HG03342 (cell line): ENCODE data around the gene XRCC6.
"Not testable (repeated sequence)": the region's sequence is repeated elsewhere in the genome, so short reads cannot be mapped to it uniquely, and the experiment has no call there.

Source experiments
- ATAC-seq: cut with Tn5 transposase; IDR thresholded peaks from one replicate; pipeline ENCODE4 v1.9.1; 2021; ENCODE audit warnings: mild to moderate bottlenecking, moderate library complexity; ENCODE audit not compliant: unreplicated experiment

The XRCC6 gene

DNA sequence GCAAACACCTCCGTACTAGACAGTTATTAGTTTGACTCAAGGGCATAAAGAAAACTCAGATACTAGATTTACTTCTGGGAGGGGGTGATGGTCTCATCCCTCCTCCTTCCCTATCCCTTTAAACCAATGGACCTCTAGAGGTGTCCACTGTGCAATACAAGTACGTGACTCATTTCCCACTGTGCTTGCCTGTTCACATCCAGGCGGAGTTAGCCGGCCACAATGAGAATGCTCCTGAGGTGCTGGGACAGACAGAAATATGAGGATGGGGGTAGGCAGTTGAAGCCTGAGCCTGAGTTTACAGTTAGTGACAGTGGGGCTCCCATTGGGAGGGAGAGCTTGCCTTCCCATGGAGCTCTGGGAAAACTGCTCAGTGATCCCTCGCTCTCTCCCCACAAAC is 23.0 kb upstream of the XRCC6 start:
- no peak for ATAC-seq

DNA sequence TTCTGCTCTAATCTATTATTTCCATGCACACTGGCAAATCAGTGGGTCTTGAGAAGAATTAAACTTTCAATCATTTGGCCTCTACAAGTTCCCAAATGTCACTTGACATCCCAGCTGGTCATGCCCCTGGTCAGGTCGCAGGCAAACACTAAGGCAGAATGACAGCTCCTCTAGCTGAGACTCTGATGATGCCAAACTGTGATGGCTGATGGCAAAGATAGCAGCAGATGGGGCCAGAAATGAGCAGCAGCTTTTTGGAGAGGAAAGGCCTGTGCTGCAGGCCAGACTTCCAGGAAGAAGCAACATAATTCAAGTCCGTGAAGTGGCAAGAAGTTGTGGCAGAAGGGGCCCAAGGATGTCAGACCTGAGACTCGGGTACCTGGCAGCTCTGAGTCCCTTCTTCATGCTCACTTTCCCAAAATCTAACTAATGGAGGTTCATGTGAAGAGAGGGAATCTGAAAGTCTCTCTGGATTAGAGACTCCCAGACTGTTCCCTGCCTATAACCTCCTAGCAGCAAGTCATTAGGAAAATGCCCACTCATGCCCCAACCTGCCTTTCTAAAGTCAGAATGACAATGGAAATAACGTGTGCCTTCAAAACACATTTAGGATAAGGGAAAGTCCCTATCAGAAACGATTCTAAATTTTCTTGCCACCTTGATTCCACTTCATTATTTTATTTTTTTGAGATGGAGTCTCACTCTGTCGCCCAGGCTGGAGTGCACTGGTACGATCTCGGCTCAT is 22.0 kb upstream of the XRCC6 start:
- no peak for ATAC-seq

DNA sequence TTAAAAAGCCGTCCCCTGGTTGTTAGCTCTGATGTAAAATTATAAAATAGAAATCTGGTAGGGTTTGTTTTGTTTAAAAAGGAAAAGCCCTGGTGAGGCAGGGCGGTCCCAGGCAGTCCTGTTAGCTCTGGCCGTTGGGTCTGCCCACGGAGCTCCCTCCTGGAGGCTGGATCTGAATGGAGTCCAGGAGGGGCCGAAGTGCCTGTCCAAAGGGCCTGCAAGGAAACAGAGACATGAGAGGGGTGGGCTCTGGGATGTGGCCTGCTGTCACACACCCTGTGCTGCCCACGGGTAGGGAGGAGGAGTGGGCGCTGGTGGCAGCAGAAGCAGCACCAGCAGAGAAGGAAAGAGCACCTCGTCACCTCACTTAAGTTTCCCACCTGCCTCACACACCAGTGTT is 20.1 kb upstream of the XRCC6 start:
- no peak for ATAC-seq

DNA sequence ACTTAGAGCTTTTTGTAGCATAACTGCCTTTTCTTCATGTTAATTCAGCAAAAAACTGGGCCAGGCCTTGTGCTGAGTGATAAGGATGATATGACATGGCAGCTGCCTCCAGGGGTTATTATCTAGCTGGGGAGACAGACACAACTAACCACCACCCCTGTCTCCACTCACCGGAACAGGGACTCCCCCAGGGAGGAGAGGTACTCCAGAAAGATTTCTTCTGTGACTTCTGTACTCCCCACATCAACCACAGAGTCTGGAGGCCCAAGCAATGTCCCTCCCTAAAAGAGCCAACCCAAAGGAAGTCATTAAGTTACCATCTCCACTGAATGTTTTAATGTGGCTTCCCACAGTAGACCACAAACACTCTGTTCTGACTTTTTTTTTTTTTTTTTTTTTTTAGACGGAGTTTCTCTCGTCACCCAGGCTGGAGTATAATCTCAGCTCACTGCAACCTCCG is 17.2 kb upstream of the XRCC6 start:
- no peak for ATAC-seq

DNA sequence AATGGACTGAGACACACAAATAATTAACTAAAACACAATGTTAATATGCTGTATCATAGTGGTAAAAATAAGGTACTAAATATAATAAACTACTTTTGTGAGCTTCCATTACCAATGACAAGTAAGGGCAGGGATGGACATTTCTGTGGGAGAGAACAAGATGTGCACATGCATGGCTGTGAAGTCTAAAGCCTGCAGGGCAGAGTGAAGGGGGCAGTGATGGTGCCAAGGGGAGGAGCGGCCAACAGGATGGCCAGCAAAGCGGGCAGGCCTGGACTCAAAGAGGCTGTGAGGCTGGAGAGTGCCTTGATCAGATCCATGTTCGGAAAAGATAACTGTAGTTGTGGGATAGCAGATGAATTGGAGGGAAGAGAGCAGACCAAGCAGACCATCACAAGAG is 12.7 kb upstream of the XRCC6 start:
- ATAC-seq = no peak

DNA sequence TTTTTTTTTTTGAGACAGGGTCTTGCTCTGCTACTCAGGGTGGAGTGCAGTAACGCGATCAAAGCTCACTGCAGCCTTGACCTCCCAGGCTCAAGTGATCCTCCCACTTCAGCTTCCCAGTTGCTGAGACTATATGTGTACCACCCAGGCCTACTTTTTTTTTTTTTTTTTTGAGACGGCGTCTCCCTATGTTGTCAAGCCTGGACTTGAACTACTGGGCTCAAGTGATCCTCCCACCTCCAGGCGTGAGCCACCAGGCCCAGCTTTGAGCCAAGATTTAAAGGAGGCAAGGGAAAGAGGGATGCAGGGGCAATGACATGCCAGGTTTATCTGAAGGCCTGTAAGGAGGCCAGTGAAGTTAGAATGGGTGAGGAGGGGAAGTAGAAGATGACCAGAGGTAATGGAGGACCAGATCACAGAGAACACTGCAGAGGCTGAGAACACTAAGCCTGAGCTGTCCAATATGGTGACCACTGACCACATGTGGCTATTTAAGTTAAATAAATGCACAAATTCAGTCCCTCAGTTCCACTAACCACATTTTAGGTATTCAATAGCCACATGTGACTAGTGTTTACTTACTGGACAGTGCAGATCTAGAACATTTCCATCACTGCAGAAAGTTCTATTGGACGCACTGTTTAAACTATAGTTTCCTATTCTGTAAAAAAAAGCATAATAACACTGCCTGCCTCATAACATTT is 8.3 kb upstream of the XRCC6 start:
- ATAC-seq = no peak

DNA sequence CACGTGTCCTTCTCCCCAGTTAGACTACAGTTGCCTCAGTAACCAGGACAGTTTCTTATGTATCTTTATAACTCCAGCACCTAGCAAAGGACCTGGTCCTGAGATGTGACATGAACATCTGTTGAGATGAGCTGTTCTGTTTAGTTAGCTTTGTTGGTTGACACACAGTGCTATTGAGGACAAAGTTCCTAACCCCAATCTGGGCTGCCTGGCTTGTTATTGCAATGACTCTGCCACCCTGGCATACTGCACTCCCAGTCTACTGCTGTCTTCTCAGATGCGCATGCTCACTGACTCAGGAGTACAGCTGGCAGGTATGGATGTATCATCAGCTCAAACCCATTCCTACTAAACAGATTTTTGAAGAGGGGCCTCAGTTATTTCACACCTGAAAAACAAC is 7.6 kb upstream of the XRCC6 start:
- ATAC-seq = no peak

DNA sequence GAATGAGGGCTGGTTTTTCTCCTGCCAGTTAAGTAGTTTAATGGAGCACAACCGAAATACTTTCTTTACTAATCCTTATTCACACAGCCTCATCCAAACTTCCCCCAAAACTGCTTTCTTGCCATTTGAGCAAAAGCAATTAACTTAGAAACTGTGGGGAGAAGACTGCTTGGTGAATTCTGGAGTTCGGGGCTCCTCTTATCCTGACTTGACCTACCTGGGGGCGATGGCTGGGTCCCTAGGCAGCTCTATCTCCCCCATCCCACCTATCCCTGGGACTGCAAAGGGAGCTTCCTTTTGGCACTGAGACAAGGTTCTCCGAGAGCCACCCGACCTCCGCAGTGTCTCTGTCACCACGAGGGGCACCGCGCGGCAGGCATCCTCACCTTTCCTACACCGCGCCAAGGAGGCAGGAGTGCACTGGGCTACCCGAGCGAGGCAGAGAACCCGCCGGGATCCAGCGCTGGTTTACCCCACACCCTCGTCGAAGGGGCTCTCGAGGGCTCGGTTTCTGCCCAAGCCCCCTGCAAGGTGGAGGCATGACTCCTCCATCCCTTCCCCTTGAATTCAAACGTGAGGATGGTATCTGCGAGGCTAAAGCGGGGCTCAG is 1.0 kb upstream of the XRCC6 start:
- peak; percentile 3 for ATAC-seq

DNA sequence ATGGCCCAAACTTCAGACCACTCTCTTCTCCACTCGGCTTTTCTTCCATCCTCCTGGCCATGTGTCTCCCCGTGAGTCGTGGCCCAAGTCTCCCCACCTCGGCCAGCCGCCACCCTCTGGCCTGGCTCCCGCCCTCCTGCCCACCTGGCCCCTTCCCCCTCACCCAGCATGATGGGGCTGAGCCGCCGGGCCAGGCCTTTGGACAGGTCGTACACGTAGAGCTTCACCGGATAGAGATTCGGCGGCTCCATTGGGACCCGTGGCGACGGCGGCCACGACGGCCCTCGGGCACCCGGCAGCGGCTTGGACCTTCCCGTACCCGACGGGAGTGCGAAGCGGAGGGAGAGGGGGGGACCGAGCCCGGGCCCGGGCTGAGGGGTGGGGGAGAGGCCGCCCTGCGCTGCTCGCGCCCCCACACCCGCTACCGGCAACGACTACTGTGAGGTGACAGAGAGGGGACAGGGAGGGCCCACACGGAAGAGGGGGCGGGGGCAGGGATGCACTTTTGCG is 451 bp upstream of the XRCC6 start, which contains the start of gene DESI1:
DESI1 (minus strand) TSS at position 455 of the 510 bp plus-strand sequence; CDS start at position 251, 204 bp downstream.
- peak; percentile 8 for ATAC-seq

DNA sequence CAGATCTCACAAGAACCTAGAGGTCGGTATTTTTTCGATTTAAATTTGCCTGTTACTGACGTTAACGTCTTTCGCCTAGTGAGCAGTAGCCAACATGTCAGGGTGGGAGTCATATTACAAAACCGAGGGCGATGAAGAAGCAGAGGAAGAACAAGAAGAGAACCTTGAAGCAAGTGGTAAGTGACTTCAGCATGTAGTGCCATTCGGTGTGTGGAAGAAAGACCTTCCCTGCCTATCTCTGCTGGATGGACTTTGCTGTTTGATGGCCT is 750 bp downstream of the XRCC6 start:
- no peak for ATAC-seq

DNA sequence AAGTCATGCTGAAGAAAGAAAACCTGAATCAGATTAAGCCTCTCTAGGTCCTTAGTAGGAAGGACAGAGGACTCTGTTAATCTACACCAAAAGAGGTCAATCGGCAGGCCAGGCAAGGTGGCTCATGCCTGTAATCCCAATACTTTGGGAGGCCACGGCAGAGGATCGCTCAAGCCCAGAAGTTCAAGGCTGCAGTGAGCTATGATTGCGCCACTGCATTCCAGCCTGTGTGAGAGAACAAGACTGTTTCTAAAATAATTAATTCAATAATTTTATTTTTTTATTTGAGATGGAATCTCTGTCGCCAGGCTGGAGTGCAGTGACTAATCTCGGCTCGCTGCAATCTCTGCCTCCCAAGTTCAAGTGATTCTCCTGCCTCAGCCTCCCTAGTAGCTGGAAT is 4.5 kb downstream of the XRCC6 start:
- no peak for ATAC-seq

DNA sequence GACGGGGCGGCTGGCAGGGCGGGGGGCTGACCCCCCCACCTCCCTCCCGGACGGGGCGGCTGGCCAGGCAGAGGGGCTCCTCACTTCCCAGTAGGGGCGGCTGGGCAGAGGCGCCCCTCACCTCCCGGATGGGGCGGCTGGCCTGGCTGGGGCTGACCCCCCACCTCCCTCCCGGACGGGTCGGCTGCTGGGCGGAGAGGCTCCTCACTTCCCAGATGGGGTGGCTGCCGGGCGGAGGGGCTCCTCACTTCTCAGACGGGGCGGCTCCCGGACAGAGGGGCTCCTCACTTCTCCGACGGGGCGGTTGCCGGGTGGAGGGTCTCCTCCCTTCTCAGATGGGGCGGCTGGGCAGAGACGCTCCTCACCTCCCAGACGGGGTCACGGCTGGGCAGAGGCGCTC is 10.0 kb downstream of the XRCC6 start:
- ATAC-seq = not testable (repeated sequence)

DNA sequence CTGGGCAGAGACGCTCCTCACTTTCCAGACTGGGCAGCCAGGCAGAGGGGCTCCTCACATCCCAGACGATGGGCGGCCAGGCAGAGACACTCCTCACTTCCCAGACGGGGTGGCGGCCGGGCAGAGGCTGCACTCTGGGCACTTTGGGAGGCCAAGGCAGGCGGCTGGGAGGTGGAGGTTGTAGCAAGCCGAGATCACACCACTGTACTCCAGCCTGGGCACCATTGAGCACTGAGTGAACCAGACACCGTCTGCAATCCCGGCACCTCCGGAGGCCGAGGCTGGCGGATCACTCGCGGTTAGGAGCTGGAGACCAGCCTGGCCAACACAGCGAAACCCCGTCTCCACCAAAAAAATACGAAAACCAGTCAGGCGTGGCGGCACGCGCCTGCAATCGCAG is 10.5 kb downstream of the XRCC6 start:
- not testable (repeated sequence) for ATAC-seq

DNA sequence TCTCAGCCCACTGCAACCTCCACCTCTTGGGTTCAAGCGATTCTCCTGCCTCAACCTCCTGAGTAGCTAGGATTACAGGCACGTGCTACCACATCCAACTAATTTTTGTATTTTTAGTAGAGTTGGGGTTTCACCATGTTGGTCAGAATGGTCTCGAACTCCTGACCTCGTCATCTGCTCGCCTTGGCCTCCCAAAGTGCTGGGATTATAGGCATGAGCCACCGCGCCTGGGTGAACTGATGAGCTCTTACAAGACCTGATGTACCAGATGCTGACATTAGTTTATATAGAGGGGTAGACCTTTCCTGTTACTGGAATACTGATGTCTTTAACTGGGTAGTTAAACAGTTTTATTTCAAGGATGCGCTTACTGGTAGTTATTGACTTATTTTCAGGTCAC is 13.5 kb downstream of the XRCC6 start:
- not testable (repeated sequence) for ATAC-seq

DNA sequence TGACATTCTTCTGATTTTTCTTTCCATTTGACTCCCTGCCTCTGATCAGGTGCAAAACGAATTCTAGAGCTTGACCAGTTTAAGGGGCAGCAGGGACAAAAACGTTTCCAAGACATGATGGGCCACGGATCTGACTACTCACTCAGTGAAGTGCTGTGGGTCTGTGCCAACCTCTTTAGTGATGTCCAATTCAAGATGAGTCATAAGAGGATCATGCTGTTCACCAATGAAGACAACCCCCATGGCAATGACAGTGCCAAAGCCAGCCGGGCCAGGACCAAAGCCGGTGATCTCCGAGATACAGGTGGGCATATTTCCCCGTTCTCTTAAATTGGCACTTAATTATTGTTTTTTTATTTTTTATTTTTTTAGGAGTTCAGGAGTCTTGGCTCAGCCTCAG is 15.4 kb downstream of the XRCC6 start:
- ATAC-seq = no peak

DNA sequence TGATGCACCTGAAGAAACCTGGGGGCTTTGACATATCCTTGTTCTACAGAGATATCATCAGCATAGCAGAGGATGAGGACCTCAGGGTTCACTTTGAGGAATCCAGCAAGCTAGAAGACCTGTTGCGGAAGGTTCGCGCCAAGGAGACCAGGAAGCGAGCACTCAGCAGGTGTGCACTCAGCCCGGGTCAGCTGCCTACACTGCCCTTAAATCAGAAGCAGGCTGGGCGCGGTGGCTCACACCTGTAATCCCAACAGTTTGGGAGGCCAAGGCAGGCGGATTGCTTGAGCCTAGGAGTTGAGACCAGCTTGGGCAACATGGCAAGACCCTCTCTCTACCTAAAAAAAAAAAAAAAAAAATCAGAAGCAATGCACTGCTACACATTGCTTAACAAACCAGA is 16.5 kb downstream of the XRCC6 start:
- ATAC-seq = not testable (repeated sequence)

DNA sequence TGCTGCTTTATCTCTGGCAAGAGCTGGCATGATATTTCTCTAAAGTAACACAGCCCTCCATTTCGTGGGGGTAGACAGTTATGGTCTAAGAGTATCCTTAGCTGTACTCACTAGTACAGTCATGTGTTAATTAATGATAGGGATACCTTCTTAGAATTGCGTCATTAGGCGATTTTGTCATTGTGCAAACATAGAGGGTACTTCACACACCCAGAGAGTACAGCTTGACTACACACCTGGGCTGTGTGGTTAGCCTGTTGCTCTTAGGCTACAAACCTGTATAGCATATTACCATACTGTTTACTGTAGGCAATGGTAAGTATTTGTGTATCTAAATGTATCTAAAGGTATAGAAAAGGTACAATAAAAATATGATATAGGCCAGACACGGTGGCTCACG is 17.0 kb downstream of the XRCC6 start:
- no peak for ATAC-seq

DNA sequence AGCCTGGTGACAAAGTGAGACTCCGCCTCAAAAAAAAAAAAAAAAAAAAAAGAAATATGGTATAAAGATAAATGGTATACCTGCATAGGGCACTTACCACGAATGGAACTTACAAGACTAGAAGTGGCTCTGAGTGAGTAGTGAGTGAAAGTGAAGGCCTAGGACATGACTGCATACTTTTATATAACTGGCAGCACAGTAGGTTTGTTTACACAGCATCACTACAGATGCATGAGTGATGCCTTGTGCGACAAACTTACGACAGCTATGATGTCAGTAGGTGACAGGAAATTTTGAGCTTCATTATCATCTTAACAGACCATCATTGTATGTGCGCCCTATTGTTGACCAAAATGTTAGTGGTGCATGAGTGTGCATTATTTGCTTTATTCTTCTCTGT is 17.7 kb downstream of the XRCC6 start:
- no peak for ATAC-seq

DNA sequence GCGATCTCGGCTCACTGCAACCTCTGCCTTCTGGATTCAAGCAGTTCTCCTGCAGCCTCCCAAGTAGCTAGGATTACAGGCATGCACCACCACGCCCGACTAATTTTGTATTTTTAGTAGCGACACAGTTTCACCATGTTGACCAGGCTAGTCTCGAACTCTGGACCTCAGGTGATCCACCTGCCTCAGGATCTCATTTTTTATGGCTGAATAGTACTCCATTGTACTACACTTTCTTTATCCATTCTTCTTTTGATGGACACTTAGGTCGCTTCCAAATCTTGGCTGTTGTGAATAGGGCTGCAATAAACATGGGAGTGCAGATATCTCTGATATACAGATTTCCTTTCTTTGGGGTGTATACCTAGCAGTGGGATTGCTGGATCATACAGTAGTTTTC is 20.8 kb downstream of the XRCC6 start:
- ATAC-seq = no peak

DNA sequence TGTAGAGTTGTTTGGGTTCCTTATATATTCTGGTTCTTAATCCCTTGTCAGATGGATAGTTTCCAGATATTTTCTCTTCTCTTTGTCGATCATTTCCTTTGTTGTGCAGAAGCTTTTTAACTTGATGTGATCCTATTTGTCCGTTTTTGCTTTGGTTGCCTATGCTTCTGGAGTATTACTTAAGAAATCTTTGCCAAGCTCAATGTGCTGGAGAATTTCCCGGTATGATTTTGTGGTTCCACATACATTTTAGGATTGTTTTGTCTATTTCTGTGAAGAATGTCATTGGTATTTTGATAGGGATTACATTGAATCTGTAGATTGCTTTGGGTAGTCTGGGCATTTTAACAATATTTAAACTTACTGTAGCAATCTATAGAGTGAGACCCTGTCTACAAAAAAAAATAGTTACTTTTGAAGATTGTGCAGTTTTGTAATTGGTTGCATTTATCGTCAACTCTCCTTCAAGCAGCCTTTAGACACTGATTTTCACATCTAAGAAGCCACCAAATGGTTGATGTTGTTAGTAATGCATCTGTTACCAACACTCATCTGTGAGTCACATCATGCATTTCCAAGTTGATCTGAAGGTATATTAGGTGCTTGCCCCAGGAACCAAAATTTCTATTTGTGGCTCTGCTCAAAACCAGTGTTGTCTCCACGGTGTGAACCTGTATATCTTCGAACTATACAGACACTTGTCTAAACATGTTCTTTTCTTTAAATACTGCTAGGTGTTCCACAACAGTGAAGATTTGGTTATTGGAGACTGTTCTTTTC is 21.4 kb downstream of the XRCC6 start:
- ATAC-seq = no peak

DNA sequence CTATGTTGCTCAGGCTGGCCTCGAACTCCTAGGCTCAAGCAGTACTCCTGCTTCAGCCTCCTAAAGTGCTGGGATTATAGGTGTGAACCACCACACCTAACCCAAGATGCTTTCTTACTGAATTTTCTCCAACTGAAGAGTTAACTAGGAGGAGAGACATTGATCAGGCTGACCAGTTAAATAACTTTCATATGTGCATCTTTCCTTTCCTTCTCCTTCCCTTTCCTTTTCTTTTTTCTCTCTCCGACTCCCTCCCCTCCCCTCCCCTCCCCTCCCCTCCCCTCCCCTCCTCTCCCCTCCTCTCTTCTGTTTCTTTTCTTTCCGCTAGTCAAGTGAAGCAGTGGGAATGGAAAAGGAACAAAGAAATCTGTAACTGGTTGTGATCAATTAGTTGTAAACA is 26.7 kb downstream of the XRCC6 start:
- no peak for ATAC-seq
